HG02981 (cell line): ENCODE results near the gene ADSS1.
"Not testable (repeated sequence)": the region's sequence is repeated elsewhere in the genome, so short reads cannot be mapped to it uniquely, and the experiment has no call there.

Source experiments
- ATAC-seq: cut with Tn5 transposase; IDR thresholded peaks from one replicate; pipeline ENCODE4 v1.9.1; 2021; ENCODE audit warnings: mild to moderate bottlenecking, moderate library complexity; ENCODE audit not compliant: unreplicated experiment

ADSS1 gene

GRCh38 chr14:104714066-104714465, 10.0 kb upstream of the ADSS1 start:
- ATAC-seq = no peak

- ATAC-seq = no peak
Measured at GRCh38 chr14:104714681-104715080, 9.3 kb upstream of the ADSS1 start.

GRCh38 chr14:104715416-104715815, 8.6 kb upstream of the ADSS1 start:
- ATAC-seq = no peak

GRCh38 chr14:104715871-104716270, 8.2 kb upstream of the ADSS1 start:
- ATAC-seq = no peak

- no peak for ATAC-seq
Measured at GRCh38 chr14:104717137-104717536, 6.9 kb upstream of the ADSS1 start.

GRCh38 chr14:104717646-104718045, 6.4 kb upstream of the ADSS1 start:
- no peak for ATAC-seq

- ATAC-seq = no peak
Measured at GRCh38 chr14:104718147-104718546, 5.9 kb upstream of the ADSS1 start.

- ATAC-seq = no peak
Measured at GRCh38 chr14:104718871-104719270, 5.2 kb upstream of the ADSS1 start.

- no peak for ATAC-seq
Measured at GRCh38 chr14:104719343-104719742, 4.7 kb upstream of the ADSS1 start.

GRCh38 chr14:104721505-104722431, 2.3 kb upstream of the ADSS1 start:
- ATAC-seq = no peak

- no peak for ATAC-seq
Measured at GRCh38 chr14:104722938-104723650, 935 bp upstream of the ADSS1 start.

GRCh38 chr14:104724407-104724980, 465 bp downstream of the ADSS1 start:
- no peak for ATAC-seq

- no peak for ATAC-seq
Measured at GRCh38 chr14:104724981-104725771, 1.1 kb downstream of the ADSS1 start.

- no peak for ATAC-seq
Measured at GRCh38 chr14:104725772-104726548, 1.9 kb downstream of the ADSS1 start.

- no peak for ATAC-seq
Measured at GRCh38 chr14:104726600-104727451, 2.8 kb downstream of the ADSS1 start.

GRCh38 chr14:104728631-104729030, 4.6 kb downstream of the ADSS1 start:
- no peak for ATAC-seq

- ATAC-seq = not testable (repeated sequence)
Measured at GRCh38 chr14:104729176-104729834, 5.3 kb downstream of the ADSS1 start.

GRCh38 chr14:104729835-104730181, 5.8 kb downstream of the ADSS1 start:
- no peak for ATAC-seq

- no peak for ATAC-seq
Measured at GRCh38 chr14:104730487-104730886, 6.5 kb downstream of the ADSS1 start.
